NCI-H1930 (cell line): ENCODE results near the gene TRIM59.

ENCODE experiments used
- DNase-seq, 2 experiments: peaks; one replicate each; lab custom pipeline; 2025; lab: John Stamatoyannopoulos, UW

TRIM59 gene

GRCh38 chr3:160449636-160450598, at the start of gene TRIM59:
TRIM59 (minus strand) TSS chr3:160449786; CDS start chr3:160439183, 10,603 bp downstream.
- DNase-seq = no peak

GRCh38 chr3:160498202-160498601, 48.6 kb upstream of the TRIM59 start:
- DNase-seq = no peak

- DNase-seq = no peak
These were observed 40.6 kb upstream of the TRIM59 start for GRCh38 chr3:160490166-160490565.

- DNase-seq = no peak
These were observed 36.9 kb upstream of the TRIM59 start for GRCh38 chr3:160486459-160486869.

DNA sequence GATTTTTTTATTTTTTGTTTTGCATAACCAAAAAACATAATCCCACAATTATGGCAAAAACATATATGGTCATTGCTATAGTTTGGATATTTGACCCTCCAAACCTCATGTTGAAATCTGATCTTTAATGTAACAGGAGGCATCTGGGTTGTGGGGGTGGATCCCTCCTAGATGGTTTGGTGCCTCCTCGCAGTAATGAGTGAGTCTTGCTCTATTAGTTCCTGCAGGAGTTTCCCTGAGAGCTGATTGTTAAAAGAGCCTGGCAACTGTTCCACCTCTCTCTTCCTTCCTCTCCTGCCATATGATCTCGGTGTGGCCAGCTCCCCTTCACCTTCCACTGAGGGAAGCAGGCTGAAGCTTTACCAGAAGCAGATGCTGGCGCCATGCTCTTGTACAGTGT, 33.2 kb upstream of the TRIM59 start:
- no peak for DNase-seq

DNA sequence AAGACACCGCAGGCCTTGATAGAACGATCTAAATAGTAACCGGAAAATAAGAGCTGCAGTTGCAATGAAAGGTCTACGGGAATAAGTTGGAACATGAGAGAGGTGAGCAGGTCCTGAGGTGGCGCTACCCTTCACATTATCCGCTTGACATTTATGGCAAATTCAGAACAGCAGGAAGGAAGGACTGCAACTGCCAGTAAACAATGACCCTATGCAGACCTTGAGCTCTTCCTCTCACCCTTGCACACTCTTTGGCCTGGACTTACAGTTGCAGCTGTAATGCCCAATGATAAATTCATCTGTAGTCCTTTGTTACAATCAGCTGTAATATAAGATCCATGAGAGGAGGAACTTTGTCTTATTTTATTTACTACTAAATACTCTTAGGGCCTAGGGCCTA, 32.3 kb upstream of the TRIM59 start:
- DNase-seq = no peak

- DNase-seq = no peak
These were observed 31.3 kb upstream of the TRIM59 start for GRCh38 chr3:160480931-160481330.

- DNase-seq = no peak
These were observed 29.8 kb upstream of the TRIM59 start for GRCh38 chr3:160479376-160479775.

DNA sequence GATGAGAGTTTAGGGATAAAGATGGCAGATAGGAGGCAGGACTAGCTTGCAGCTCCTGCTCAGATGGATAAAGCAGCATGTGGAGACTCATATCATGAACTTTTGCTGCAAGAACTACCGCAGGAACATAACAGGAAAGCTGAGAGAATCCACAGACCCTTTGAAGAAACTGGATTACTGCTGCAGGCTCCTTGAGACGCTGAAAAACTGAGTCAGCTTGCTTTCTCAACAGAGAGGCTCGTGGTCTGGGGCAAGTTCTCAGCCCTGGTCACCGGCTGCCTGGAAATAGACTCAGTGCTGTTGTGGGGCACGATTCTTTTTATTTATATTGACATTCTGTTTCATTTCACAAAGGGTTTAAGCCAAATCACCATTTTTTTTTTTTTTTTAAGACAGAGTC, 28.8 kb upstream of the TRIM59 start:
- no peak for DNase-seq

GRCh38 chr3:160477750-160478149, 28.2 kb upstream of the TRIM59 start:
- no peak for DNase-seq

DNA sequence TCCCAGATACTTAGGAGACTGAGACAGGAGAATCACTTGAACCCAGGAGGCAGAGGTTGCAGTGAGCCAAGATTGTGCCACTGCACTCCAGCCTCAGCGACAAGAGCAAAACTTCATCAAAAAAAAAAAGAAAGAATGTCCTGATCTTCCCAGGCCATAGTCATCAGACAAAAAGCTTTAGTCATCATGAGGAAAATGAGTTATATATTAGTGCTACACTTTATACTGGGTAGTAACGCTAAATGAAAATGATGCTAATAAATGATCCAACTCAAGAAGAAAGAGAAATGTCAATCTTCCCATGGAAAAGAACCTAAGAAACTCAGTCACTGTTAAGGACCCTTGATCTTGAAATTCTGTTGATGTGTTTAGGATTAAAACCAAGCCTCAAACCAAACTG, 26.3 kb upstream of the TRIM59 start:
- no peak for DNase-seq

GRCh38 chr3:160475153-160475552, 25.6 kb upstream of the TRIM59 start:
- no peak for DNase-seq

GRCh38 chr3:160474416-160474838, 24.8 kb upstream of the TRIM59 start:
- DNase-seq = no peak

DNA sequence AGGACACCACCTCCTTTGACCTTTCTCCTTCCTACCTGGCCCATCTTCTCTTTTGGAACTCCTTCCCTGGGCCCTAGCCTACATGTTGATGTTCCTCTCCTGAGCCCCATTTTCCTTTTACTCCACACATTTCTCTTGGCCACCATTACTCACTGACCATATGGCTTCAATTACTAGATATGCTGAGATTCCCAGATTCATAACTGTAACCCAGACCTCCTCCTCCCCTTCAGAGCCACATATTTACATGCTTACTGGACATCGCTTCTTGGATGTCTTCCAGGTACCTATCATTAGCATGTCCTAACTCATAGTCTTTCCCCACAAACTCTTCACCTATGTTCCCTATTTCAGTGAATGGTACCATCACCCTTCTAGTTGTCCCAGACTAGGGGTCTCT, 24.4 kb upstream of the TRIM59 start:
- DNase-seq = no peak

DNA sequence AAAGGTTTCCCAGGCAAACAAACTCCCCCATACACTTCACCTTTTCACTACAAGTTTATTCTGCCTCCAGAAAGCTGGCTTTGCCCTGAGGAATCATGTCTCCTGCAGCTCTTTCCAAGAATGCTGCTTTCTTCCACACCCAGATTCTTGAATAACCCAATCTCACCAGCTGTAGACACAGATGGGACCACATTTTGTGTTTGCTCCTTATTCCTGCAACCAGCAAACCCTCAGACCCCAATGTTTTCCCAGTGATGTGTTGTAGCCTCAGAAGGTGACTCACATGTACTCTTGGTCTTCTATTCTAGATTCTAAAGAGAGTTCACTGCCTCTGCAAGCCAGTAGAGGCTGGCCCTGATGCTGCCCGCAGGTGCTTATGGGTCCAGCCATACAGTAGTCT, 23.6 kb upstream of the TRIM59 start:
- DNase-seq = no peak

GRCh38 chr3:160472344-160472743, 22.8 kb upstream of the TRIM59 start:
- DNase-seq = no peak

- DNase-seq = no peak
These were observed 22.3 kb upstream of the TRIM59 start for GRCh38 chr3:160471892-160472291.

DNA sequence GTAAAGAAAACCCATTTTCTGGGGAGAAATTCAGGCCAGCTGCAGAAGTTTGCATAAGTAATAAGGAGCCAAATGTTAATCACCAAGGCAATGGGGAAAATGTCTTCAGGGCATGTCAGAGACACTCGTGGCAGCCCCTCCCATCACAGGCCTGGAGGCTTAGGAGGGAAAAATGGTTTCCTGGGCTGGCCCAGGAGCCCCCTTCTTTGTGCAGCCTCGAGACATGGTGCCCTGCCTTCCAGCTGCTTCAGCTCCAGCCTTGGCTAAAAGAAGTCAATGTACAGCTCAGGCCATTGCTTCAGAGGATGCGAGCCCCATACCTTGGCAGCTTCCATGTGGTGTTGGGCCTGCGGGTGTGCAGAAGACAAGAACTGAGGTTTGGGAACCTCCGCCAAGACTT, 20.6 kb upstream of the TRIM59 start:
- DNase-seq = no peak

DNA sequence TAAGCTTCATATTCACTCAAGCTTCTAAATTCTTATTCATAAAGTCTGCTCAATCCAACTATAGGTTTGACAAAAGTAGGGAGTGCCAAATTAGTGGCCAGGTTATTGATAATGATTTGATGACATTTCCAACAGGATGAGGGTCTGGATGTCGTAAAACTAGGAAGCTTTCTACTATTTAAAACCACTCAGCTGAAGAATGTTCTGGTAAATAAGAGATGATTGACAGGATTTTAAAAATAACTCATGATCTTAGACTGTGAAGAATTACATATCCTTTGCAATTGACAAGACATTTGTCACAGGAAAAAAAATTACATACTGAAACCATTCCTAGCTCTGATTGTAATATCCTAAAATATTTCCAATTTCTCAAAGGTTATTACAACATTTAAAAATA, 15.4 kb upstream of the TRIM59 start:
- DNase-seq = no peak

DNA sequence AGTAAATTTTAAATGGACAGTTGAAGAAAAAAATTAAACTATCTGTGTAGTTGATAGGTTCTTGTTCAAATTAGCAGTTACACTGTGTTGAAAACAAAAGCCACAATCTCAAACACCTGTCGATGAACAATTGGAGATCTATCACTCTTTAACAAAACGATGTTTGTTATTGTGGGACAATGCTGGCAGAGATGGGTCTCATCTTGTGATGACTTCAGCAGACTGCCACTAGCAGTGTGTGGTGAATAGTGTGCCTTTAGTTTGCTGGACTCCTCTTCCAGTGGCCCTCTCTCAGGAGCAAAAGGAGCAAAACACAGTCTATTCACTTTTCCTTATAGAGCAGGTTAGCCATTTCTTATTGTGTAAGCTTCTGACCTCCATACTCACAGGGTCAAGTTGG, 14.7 kb upstream of the TRIM59 start:
- DNase-seq = no peak

DNA sequence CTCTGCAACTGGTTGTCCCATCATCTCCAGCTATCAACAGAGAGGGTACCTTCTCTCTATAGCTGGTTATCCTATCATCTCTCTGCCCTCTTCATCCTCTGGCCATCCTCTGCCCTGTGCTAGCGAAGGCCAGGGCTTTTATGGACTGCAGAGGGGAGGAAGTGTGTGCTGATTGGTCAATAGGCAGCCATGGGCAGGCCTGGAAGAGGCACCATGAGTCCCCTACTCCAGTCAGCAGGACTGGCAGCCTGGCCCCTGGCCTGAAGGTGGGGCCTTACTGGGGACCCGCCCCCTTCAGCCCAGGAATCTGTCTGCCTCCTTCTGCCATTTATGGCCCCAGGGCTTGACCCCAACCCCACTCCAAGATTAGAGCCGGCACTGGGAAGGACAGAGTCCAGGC, 10.4 kb upstream of the TRIM59 start:
- DNase-seq = no peak

- DNase-seq = no peak
These were observed 9.9 kb upstream of the TRIM59 start for GRCh38 chr3:160459450-160459970.

DNA sequence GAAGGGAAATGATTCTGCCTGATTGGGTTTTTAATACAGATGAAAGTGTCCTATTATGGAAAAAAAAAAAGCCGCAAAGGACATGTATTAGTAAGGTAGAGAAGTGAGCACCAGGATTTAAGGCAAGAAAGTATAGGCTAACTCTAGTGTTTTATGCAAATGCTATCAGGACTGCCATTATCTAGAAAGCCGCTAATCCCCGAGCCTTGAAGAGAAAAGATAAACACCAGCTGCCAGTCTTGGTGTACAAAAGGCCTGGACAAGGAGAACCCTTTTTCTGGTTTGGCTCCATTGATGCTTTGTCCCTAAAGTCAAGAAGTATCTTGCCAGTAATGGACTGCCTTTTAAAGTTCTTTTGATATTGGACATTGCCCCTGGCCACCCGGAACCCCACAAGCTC, 8.6 kb upstream of the TRIM59 start:
- no peak for DNase-seq

- no peak for DNase-seq
These were observed 6.3 kb upstream of the TRIM59 start for GRCh38 chr3:160455846-160456245.
